HG03520 (cell line): ENCODE data around the gene INHBB.
"Not testable (repeated sequence)": the region's sequence is repeated elsewhere in the genome, so short reads cannot be mapped to it uniquely, and the experiment has no call there.

Experiments used
- ATAC-seq: cut with Tn5 transposase; IDR thresholded peaks from one replicate; pipeline ENCODE4 v1.9.1; 2021; ENCODE audit warnings: mild to moderate bottlenecking, moderate library complexity; ENCODE audit not compliant: unreplicated experiment

Gene INHBB

GRCh38 chr2:120315367-120316033, 30.4 kb upstream of the INHBB start:
- ATAC-seq = no peak

GRCh38 chr2:120316071-120316470, 29.9 kb upstream of the INHBB start:
- ATAC-seq = no peak

GRCh38 chr2:120316528-120317179, 29.3 kb upstream of the INHBB start:
- no peak for ATAC-seq

DNA sequence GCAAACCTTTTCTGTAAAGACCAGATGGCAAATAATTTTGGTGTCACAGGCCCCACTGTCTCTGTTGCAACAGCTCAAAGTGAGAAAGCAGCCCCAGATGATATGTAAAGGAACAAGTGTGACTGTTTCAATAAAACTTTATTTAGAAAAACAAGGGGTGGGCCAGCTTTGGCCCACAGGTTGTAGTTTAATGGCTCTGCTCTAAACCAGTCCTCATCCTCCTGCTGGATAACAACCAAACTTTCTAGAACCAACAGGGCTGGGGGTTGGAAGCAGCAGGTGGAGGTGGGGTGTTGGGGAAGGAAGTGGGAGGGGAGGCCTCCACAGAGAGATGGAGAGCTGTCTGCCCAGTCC, 28.8 kb upstream of the INHBB start:
- ATAC-seq = no peak

GRCh38 chr2:120317916-120318315, 28.0 kb upstream of the INHBB start:
- ATAC-seq = no peak

DNA sequence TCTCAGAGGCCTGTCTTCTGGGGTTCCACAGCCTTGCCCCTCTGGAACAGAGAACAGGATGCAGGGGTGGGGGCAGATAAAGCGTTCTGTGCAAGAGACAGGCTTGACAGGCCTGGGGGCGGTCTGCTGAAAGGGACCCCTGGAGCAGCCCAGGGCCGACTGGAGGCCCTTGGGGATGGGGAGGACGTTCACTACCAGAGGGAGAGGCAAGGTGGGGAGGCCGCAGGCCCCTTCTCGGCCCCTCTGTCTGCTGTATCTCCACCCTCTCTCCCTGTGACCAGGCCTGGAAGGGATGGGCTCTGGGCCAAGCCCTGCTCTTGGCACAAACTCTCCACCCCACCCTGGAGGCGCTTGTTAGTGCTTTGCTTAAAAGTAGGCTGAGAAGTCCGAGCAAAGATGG, 27.3 kb upstream of the INHBB start:
- no peak for ATAC-seq

- ATAC-seq = no peak
Observed at GRCh38 chr2:120319123-120319522, 26.8 kb upstream of the INHBB start.

- ATAC-seq = no peak
Observed at GRCh38 chr2:120319686-120320317, 26.1 kb upstream of the INHBB start.

DNA sequence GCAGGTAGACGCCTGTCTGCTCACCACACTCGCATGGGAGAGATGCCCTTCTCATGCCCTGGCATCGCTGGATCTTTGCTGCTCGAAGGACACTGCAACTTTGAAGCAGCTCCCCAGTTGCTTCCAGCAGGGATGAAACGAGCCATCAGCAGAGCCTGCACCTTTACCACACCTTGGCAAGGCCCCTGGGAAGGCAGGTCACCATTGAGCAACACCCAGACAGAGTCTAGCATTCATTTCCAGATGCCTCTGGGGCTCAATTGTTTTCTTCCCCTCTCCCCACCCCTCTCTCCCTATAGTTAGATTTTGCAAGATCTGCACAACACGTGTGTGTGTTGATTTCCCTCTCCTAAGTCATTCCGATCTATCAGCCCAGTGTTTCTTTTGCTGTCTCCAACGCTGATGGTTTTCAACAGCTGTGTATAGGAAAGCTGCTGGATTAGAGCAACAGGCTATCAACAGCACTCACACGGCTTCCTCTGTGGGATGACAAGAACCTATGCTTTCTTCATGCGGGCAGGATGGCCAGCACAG, 25.6 kb upstream of the INHBB start:
- ATAC-seq = no peak

DNA sequence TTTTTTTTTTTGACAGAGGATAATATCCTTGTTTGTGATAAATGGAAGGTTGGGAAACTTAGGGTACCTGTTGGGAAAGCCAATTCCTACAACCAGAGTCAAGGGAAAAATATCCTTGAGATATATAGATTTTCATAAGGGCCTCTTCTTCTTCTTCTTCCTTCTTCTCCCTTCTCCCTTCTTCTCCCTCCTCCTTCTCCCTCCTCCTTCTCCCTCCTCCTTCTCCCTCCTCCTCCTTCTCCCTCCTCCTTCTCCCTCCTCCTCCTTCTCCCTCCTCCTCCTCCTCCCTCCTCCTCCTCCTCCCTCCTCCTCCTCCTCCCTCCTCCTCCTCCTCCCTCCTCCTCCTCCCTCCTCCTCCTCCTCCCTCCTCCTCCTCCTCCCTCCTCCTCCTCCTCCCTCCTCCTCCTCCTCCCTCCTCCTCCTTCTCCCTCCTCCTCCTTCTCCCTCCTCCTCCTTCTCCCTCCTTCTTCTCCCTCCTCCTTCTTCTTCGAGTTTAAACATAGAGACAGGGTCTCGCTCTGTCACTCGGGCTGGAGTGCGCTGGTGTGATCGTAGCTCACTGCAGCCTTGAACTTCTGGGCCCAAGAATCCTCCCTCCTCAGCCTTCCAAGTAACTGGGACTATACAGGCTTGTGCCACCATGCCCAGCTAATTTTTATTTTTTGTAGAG, 24.9 kb upstream of the INHBB start:
- not testable (repeated sequence) for ATAC-seq

DNA sequence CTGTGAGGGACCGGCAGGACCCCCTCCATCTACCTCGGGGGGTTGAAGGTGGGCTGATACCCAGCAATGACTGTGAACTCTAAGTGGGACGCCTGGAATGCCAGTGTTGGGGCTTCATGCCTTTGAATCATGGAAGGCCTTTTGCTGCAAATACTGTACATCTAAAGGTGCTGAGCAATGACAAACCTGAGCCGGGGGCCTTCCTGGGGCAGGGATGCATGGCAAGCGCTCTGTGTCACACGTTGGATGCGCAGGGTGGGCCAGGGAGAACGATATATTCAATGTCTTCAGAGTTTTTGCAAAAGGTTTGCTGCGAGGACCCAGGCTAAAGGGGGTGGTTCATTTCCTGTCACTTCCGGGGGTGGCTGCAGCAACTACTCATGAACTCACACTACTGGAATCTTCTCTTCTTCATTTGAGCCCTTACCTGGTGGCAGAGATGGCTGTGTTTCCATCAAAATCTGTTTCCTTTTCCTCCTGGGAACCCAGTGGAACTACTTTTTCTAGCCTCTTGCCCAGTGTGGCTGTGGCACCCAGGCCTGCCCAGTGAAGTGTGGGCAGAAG, 24.1 kb upstream of the INHBB start:
- no peak for ATAC-seq

DNA sequence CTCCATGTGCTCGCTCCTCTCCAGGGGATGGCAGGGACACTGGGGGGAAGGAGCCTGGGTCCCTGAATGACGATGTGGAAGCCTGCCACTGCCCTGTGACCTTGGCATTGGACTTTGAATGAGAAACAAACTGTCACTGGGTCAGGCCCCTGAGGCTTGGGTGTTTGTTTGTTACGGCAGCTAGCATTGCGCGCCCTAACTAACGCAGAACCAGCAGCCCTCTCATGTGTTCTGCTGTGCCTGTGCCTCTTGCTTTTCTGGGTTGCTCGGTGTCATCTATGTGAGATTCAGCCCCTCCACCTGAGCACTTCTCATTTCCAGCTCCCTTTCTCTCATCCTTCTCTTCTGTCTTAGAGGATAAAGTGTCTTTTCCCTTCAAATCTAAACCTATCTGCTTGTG, 23.6 kb upstream of the INHBB start:
- ATAC-seq = no peak

- no peak for ATAC-seq
Observed at GRCh38 chr2:120323214-120323613, 22.7 kb upstream of the INHBB start.

DNA sequence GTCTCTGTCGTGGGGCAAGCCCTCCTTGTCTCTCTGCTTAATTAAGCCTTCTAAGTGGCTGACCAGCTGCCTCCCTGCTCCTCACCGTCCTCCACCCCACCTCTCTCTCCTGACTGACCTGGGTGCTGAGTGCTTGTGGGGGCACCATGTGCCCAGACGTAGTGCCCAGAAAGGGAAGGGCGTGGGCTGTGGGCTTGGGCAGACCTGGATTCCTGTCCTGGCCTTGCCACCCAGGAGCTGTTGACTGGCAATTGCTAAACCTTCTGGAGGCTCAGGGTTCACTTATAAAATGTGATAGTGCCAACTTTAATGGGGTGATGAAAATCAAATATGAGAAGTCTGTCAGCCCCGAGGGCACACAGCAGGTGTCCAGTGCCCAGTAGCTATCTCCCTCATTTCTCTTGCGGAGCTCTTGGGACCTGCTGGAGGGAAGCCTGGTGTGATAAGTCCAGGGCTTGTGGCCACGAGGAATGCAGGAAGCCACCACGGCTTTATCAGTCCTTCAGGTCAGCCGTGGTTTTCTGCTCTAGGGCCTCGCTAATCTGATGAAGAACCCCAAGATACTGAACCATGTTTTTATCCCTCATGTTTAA, 22.0 kb upstream of the INHBB start:
- no peak for ATAC-seq

DNA sequence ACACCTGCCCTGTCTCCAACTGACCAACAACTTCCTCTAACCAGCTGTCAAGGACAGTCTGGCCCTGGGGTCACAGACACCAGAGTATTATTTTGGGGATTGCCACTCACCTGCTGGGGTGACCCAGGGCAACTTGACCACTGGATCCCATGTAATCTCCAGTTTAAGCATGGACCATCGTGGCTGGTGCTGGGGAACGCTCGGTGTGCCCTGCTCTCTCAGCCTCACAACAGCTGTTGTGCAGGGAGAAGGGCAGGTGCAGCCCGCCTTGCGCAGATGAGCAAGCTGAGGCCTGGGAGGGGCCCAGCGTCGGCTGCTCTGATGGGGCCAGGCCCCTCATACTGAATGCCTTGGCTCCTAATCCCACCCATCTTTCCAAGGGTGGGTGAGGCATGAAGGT, 21.0 kb upstream of the INHBB start:
- ATAC-seq = no peak

DNA sequence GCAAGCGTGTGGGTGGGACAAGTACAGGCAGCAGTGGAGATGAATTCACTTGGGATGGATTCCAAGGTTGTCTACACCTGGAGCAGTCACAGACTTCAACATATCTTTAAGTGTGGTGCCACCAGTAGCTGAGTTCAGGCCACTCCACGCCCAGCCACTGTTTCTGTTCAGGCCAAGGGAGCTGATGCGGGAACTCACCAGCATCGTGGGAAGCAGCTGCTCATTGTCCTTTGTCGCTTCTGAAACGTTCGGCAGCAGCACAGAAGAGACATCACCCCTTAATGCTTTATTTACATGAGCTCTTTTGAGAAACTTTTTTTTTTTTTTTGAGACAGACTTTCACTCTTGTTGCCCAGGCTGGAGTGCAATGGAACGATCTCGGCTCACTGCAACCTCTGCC, 19.9 kb upstream of the INHBB start:
- no peak for ATAC-seq

- ATAC-seq = no peak
Observed at GRCh38 chr2:120330946-120331822, 14.8 kb upstream of the INHBB start.

GRCh38 chr2:120331903-120332302, 14.0 kb upstream of the INHBB start:
- ATAC-seq = no peak

- no peak for ATAC-seq
Observed at GRCh38 chr2:120332384-120332783, 13.6 kb upstream of the INHBB start.

- ATAC-seq = no peak
Observed at GRCh38 chr2:120334068-120334467, 11.9 kb upstream of the INHBB start.
